Measurements from ENCODE around the gene TGDS.
A peak's percentile ranks its signal among the peaks of the same experiment; 100 is the strongest.

TGDS gene

DNA sequence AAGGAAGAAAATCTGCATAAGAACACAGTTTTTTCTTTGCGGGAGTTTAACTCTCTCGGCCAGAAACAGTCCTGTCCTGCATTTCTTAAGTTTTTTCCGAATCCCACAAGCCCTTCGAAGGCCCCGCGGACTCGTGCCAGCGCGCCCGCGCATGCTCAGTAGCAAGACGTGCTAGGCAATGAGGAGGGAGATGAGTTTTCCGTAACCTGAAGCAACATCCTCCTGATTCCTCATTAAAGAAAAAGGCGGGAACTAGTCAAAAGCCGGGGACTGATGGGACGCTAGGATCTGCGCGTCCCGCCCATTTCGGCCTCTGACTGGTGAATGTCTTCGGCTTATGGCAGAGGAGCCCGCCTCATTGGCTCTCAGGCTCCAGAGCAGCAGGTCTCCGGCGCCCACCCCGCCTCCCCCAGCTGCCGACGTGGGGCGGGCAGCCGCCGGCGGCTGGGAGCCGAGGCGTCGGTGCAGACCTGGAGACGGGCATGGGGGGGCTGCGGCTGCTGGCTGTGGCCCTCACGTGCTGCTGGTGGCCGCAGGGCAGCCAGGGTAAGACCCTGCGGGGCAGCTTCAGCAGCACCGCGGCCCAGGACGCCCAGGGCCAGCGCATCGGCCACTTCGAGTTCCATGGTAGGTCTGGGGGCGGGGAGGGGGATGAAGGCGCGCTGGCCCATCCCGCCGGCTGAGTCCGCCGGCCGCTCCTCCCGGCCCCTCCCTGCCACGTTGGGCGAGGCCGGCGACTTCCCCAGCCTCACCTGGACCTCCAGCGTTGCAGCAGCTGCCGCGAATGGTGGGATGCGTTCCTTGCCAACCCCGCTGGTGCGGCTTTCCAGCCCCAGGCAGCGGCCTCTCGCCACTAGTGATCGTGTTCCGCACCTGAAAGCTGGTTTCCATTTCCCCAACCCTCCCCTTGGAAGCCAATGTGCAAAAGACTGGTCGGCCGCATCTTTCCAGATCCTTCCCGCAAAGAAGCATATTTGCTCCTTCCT, 5.8 kb upstream of the TGDS start, which contains the start of gene GPR180:
Gene GPR180, plus strand, starts transcription at position 412 of the 986 bp plus-strand sequence. Its CDS starts 71 bp downstream, at position 483.
- peak; percentile 85 to 92 for DNase-seq (ENCODE audit: extremely low read depth in 1 of 2, low read depth in 1 of 2)

DNA sequence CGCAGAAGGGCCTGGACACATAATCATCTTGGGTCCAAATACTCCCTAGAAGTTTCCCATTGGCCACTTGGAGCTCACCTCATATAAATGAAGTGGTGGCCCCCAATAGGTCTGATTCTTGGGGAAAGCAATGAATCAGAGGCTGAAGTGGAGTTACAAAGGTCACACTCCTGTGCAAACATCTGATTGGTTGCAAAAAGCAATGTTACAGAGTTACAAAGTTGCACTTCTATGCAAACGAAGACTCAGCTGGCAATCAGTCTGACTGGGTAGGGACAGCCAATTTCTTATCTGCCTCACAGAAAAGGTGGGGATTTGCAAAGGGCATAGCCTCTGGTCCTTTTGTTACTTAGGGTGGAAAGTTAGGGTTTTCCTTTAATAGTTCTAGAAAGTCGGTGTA, 3.9 kb upstream of the TGDS start:
- no peak for DNase-seq (ENCODE audit: extremely low read depth in 1 of 2, low read depth in 1 of 2)

DNA sequence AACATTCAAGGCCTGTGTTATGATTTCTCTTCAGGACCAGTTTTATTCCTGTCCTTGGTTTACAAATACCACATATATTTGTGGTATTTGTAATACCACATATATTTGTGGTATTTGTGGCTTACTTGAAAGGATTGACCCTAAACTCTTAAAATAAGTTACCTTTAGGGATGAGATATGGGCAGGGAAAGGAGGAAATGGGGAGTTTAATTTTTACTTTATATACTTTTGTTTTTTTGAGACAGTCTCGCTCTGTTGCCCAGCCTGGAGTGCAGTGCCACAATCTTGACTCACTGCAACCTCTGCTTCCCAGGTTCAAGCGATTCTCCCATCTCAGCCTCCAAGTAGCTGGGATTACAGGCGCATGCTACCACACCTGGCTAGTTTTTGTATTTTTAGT, 2.3 kb upstream of the TGDS start:
- DNase-seq (ENCODE audit: extremely low read depth in 1 of 2, low read depth in 1 of 2): no peak

DNA sequence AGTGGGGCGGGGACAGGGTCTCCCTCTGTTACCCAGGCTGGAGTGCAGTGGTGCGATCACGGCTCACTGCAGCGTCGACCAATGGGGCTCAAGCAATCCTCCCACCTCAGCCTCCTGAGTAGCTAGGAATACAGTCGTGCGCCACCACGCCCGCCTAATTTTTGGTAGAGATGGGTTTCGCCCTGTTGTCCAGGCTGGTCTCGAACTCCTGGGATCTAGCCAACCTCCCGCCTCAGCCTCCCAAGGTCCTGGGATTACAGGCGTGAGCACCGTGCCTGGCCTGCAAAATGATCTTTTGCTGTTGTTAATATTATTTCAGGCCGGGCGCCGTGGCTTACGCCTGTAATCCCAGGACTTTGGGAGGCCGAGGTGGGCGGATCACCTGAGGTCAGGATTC, 621 bp upstream of the TGDS start:
- no peak for DNase-seq (ENCODE audit: extremely low read depth in 1 of 2, low read depth in 1 of 2)

DNA sequence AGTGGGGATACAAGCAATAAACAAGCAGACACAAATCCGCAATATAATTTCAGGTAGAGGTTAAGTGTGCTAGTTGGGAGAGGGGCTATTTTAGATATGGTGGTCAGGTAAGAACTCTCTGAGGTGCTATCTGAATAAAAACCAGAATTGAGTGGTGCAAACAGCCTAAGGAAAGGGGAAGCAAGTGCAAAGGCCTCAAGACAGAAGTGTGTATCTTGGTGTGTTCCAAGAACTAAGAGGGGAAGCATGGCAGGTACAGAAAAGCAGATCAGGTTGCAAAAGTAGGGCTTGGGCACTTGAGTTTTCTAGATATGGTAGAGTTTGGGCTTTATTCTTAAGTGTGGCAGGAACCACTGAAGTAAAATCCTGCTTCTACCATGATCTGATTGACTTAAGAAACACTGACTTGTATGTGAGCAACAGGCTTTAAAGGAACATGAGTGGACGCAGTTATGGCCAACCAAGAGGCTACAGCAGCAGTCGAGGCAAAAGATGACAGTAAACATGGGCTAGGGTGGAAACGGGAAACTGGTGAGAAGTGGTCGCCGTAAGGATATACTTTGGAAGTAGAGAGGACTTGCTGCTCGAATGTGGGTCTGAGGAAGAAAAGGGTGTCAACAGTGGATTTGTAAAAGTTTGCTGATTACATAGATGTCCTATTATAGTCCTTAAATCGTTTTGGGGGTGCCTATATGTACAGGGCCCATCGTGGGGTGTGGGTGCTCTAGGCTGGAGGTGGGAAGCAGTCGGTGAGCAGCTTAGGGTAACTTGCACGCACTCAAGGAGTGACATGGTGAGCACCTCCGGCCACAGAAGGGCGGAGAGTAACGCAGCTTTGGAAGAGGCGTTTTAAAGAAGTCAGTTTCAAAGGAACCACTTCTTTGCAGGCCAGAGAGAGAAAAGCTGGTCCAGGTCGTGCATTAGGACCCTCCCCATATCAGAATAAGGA, 677 bp downstream of the TGDS start:
- peak in 1 of 2 donors; percentile 24 for DNase-seq (ENCODE audit: extremely low read depth in 1 of 2, low read depth in 1 of 2)

DNA sequence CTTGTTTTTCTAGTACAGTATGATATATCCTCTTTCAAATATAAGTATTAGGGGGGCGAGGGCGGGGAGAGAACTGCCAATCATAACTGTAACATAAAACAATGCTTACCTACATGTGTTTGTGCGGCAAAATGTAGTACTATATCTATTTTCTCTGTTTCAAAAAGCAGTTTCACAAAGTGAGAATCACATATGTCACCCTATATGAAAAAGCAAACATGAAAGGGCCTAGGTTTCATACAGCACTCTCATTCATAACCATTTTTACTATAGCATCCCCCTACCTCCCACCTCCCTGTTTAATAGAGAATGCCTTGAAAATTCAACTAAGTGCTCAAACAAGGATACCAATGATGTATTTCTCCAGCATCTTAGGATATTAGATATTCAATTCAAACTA, 5.2 kb downstream of the TGDS start:
- DNase-seq (ENCODE audit: extremely low read depth in 1 of 2, low read depth in 1 of 2): no peak

DNA sequence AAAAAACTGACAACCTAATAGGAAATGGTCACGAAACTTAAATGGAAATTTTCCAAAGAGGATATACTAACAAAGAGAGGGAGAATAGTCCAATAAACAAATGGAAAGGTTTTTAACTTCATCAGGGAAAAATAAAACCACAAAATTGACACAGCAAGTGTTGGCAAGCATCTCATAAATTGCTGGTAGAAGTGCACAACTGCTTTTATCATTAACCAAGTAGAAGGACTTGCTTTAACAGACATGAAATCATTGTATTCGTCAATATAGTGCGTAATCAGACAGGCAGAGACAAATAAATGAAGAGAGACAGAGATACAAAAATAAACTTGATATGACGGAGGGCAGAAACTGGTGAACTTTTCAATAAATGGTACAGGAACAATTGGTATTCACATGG, 7.4 kb downstream of the TGDS start:
- DNase-seq (ENCODE audit: extremely low read depth in 1 of 2, low read depth in 1 of 2): no peak

DNA sequence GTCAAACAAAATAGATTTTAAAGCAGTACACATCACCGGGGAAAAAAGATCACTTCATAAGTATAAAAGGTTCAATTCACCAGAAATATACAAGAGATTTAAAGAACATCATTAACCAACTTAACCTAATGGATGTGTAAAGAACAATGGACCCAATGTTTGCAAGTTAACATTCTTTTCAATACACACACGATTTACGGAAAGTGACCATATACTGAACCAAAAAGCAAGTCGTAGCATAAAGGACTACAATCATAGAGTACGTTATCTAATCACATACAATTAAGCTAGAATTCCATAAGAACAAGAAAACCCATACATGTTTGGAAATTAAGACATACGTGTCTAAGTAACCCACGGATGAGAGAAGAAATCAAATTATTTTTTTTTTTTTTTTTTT, 9.6 kb downstream of the TGDS start:
- no peak for DNase-seq (ENCODE audit: extremely low read depth in 1 of 2, low read depth in 1 of 2)

DNA sequence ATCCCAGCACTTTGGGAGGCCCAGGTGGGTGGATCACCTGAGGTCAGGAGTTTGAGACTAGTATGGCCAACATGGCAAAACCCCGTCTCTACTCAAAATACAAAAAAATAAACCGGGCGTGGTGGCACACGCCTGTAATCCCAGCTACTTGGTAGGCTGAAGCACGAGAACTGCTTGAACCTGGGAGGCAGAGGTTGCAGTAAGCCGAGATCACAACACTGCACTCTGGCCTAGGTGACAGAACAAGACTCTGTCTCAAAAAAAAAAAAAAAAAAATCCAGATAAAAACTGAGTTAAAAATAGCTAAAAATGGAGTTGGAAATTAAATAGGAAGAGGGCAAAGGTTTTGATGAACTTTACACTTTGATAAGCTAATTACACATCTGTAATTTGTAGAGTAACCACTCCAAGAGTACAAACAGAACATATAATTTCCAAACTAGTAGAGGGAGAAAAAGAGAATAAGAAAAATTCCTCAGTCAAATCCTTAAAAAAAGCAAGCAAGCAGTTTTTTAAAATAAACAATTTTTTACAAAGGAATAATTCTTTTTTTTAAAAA, 10.3 kb downstream of the TGDS start:
- no peak for DNase-seq (ENCODE audit: extremely low read depth in 1 of 2, low read depth in 1 of 2)

DNA sequence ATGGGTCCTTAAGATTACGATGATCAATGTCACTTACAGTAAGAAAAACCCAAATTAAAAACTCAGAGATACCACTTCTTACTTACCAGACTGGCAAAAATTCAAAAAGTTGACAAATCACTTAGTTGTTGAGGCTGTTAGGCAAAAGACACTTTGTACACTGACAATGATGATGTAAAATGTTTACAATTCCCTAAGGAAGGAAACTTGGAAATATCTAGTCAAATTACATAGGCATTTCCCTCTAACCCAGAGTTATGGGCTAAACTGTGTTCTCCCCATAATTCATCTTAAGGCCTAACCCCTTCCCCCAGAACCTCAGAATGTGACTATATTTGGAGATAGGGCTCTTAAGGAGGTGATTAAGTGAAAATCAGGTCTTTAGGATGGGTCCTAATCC, 12.0 kb downstream of the TGDS start:
- no peak for DNase-seq (ENCODE audit: extremely low read depth in 1 of 2, low read depth in 1 of 2)

DNA sequence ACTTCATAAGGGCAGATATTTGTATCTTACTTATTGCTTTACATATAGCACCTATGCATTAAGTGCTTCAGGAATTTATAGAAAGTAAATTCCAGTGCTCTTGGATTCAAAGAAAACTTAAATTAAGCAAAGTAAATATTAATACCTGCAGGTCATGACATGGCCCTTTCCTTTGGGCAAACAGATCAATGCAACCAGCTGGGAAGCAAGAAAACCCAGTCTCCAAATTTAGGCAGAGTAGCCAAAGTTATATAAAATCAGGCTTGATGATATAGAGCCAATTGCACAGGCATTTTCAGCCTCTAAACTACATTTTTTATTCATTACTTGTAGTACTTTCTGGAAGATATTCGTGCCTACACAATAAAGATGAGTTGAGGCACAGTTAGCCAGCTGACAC, 16.9 kb downstream of the TGDS start:
- DNase-seq (ENCODE audit: extremely low read depth in 1 of 2, low read depth in 1 of 2): no peak

DNA sequence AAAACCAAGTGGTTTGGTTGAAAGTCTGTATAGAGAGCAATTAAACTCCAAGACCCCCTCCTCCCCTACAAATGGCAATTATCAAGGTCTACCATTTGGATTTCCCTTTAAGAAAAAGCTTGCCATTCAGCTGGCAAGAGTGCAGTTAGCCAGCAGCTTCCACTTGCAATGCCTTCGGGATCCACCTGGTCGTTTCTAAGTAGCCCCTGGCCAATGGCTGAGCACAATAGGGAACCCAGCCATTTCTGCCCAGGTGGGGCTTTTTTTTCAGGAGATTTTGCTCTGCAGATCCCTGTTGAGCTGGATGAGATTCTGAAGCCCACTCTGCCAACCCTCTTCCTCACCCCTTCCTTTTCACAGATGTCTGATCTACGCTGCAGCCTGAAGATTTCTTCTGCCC, 26.3 kb downstream of the TGDS start:
- DNase-seq (ENCODE audit: extremely low read depth in 1 of 2, low read depth in 1 of 2): no peak

DNA sequence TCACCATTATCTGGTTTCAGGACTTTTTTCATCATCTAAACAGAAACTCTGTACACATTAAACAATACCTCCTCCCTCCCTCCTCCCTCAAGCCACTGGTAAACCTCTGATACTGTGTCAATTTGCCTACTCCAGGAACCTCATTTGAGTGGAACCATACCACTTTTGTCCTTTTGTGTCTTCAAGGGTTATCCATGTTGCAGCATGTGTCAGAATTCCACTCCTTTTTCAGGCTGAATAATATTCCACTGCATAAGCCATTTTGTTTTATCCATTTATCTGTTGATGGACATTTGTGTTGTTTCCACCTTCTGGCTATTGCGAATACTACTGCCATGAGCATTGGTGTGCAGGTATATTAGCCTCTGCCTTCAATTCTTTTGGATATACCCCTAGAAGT, 27.5 kb downstream of the TGDS start:
- DNase-seq (ENCODE audit: extremely low read depth in 1 of 2, low read depth in 1 of 2): no peak

DNA sequence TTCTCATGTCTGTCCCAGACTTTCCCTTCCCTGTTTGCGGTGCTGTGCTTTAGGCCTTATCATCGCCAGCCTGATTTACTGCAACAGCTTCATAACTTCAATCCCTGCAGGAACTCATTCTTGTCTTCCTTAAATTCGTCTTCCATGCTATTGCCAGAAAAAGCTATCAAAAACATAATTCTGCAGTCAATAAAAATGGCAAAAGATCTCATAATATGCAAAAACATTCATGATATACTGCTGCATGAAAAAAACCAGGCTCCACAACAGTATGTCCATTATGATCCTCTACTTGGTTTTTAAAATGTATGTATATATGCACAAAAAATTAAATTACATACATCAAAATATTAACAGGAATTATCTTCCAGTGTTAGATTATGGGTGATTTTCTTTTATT, 28.4 kb downstream of the TGDS start:
- no peak for DNase-seq (ENCODE audit: extremely low read depth in 1 of 2, low read depth in 1 of 2)

DNA sequence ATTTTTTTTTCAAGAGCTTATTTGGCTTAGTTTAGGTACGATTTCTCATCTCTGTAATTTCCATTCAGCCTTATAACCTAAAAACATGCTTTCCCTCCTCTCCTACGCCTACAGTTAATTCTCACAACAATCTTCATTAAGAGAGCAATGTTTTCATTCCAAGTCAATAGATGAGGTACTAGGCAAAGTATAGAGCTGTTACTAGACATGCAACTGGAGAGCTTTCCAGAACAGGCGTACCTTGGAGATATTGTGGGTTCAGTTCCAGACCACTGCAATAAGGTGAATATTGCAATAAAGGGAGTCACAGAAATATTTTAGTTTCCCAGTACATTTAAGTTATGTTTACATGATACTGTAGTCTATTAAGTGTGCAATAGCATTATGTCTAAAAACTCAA, 34.8 kb downstream of the TGDS start:
- no peak for DNase-seq (ENCODE audit: extremely low read depth in 1 of 2, low read depth in 1 of 2)

DNA sequence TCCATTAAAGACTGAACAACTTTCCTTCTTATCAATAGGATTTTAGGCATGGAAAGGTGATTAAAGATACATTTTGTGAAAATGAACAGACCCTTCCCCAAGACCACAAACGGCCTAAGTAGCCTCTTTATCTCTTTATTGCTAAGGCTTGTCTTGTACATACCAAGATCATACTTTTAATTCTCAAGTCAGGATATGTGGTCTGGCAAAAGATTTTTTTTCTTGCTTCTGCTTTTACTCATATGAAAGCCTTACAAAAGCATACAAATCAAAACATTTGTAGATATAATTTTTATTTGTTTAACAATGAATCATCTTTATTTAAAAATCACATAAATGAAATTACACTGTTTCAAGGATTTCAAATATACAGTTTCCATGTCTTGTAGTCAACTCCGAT, 35.8 kb downstream of the TGDS start:
- no peak for DNase-seq (ENCODE audit: extremely low read depth in 1 of 2, low read depth in 1 of 2)

DNA sequence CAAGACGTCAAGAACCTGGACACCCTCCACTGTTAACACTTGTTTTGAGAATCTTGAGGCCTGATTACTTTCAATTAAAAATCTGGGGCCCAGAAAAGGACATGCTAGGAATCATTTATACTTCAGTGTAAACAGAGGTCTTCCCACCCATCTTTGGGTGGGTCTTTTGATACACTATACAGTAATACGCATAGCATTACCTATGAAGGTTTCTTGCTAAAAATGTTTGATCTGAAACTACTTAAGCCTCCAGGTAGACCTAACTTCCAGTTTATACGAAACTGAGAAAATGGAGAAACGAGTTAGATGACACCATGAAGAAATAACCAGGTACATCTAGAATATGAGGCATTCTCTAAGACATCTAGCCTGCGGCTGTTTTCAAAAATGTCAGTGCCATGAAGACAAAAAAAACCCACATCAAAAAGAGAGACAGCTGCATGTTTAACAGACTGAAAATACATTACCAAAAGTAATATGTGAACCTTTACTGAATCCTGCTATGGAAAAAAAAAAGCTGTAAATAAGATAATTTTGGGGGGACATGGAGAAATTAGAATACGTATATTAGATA, 36.6 kb downstream of the TGDS start:
- no peak for DNase-seq (ENCODE audit: extremely low read depth in 1 of 2, low read depth in 1 of 2)

DNA sequence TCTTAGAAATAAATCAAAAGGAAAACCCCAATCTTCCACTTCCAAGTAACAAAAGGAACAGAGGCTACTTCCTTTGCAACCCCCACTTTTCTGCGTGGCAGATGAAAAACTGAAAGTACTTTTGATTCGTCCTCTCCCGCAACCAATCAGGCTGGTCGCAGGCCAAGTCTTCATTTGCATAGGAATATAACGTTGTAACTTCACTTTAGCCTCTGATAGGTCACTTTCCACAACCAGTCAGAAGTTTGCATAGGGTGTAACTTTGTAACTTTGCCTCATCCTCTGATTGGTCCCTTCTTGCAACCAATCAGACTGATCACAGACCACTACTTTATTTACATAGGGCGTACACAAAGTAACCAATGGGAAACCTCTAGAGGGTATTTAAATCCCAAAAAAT, 37.2 kb downstream of the TGDS start:
- no peak for DNase-seq (ENCODE audit: extremely low read depth in 1 of 2, low read depth in 1 of 2)

DNA sequence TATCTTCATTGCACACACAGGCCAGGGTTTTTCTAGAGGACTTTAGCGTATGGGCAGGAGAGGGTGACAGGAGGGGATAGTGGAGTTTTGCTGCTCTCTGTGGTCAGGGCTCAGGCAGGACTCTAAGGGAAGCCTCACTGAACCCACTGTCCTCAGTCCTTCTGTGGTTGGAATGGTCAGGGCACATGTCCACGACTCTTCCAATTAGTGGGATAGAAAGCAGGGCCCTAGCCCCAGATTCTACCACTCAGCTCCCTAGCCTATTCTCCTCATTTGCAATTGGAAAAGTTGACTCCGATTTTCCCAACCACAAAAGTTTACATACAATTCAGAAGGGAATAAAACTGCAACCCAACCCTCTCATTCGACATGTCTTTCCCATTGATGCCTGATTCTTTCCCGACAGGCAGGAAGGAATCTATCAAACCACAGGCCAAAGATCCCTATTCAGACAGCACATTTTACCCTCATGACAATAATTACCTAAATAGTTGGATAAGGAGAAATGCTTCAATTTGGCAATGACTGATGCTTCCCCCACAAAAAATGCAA, 38.2 kb downstream of the TGDS start:
- no peak for DNase-seq (ENCODE audit: extremely low read depth in 1 of 2, low read depth in 1 of 2)

DNA sequence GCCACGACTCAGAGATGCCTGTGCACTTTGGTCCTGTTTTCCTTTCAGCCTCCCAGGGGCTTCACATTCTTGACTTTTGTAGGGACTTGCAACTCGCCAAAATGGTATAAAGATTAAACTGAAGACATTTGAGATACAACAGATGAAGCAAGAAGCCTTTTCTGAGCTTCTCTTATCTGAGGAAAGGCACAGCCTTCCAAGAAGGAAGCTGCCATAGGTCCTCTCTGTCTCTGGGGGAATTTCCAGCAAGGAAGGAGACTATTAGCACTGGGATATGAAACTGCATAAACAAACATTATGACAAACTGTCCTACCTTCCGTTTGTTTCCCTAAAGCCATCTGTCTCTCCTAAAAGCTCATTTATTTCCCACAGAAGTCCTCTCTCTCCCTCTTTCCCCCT, 39.3 kb downstream of the TGDS start:
- no peak for DNase-seq (ENCODE audit: extremely low read depth in 1 of 2, low read depth in 1 of 2)

DNA sequence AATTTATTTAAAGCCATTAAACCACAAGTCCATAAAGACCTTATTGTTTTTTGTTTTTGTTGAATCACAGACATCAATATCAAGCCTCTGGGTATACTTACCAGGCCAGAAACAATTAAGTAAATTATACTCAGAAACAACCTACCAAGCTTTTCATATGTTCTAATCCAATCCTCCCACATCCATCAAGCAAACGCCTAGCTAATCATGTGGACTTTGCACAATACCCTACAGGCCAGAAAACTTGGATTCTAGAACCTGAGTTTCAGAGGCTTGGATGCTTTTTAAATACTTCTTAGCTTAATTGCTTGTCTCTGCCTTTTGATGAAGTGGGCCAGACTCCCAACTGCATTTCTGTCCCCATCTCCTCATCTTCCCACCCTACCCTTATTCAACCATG, 39.9 kb downstream of the TGDS start:
- DNase-seq (ENCODE audit: extremely low read depth in 1 of 2, low read depth in 1 of 2): no peak

Measured in stimulated activated CD8-positive, alpha-beta memory T cell treated with anti-CD3 and anti-CD28 coated beads, Interleukin-7, amount 100 ng/mL, for 48 hours (primary cell).